Upper lobe of left lung (tissue), 4 donors: ENCODE data around the gene TNFAIP2.

Source experiments
- POLR2AphosphoS5 ChIP-seq, 2 donors: sonication (generic); formaldehyde crosslinking; IDR thresholded peaks; one replicate each; pipeline ENCODE4 v1.5.1; 2017; ENCODE audit warnings: antibody characterized with exemption in 2 of 2
- TF ChIP-seq, protein P1 (sequence below), 6 experiments: fragments of 450-650 bp in 4 of 6; fragments of 200-600 bp in 2 of 6; sonication (generic) in 2 of 6; IDR thresholded peaks; one replicate each; pipeline ENCODE4 v1.5.1; 2016 to 2019; ENCODE audit warnings: antibody characterized with exemption in 6 of 6

DNA sequence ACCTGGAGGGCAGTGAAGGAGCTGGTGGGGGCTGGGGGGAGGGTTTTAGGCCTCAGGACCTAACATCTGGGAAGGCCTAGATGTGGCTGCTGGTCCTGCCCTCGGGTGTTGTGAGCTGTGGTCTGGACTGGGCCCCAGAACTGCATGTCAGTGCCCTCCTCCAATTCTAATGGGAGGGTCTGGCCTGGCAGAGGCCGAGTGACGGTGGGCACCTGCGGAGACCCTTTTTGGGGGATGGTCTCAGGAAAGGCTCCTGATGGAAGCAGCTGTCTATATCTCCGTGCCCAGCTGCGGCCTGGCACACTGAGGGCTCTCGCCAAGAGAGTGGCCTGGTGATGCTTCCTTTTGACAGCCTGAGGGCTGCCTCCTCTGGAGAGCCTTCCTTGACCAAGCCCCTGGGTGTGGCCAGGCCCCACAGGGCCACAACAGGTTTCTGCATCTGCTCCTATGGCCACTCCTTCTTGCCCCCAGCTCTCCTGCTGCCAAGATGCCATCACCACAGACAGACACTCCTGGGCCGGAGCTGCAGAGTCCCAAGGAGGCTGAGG is 23.5 kb upstream of the TNFAIP2 start:
- TF ChIP-seq, protein P1, sequence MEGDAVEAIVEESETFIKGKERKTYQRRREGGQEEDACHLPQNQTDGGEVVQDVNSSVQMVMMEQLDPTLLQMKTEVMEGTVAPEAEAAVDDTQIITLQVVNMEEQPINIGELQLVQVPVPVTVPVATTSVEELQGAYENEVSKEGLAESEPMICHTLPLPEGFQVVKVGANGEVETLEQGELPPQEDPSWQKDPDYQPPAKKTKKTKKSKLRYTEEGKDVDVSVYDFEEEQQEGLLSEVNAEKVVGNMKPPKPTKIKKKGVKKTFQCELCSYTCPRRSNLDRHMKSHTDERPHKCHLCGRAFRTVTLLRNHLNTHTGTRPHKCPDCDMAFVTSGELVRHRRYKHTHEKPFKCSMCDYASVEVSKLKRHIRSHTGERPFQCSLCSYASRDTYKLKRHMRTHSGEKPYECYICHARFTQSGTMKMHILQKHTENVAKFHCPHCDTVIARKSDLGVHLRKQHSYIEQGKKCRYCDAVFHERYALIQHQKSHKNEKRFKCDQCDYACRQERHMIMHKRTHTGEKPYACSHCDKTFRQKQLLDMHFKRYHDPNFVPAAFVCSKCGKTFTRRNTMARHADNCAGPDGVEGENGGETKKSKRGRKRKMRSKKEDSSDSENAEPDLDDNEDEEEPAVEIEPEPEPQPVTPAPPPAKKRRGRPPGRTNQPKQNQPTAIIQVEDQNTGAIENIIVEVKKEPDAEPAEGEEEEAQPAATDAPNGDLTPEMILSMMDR (IDR thresholded peaks at IDR 0.05) = no peak
- no peak for TF ChIP-seq POLR2AphosphoS5 (IDR thresholded peaks at IDR 0.05)
